Endodermal cell (in vitro differentiated cells): ENCODE results near the gene COL26A1. TPM values are rescaled to one million over a fixed set of nuclear protein-coding genes. Genes with fewer than 3 reads are reported as not detected.

Experiments used
- DNase-seq: peaks from one replicate; pipeline ENCODE4 v3.0.0-alpha.2; 2017
- H3K27ac ChIP-seq: 2 replicates; pipeline ENCODE4 v1.5.1; 2013; ENCODE audit warnings: mild to moderate bottlenecking, low read depth, low read length, moderate library complexity
- H3K27me3 ChIP-seq: 2 replicates; pipeline ENCODE4 v1.6.1; 2013; ENCODE audit warnings: mild to moderate bottlenecking, low read length, moderate library complexity; ENCODE audit not compliant: insufficient read depth, control insufficient read depth, poor library complexity, severe bottlenecking
- H3K36me3 ChIP-seq: 2 replicates; pipeline ENCODE4 v1.7.0; 2013; ENCODE audit warnings: mild to moderate bottlenecking, low read length, moderate library complexity; ENCODE audit not compliant: control insufficient read depth, insufficient read depth
- H3K4me1 ChIP-seq: one replicate; pipeline ENCODE4 v1.7.0; 2013; ENCODE audit warnings: low read length; ENCODE audit not compliant: control insufficient read depth, insufficient read depth
- H3K4me3 ChIP-seq: 2 replicates; pipeline ENCODE4 v1.5.1; 2013; ENCODE audit warnings: mild to moderate bottlenecking, low read length, moderate library complexity
- H3K9ac ChIP-seq: 2 replicates; pipeline ENCODE4 v1.6.1; 2013; ENCODE audit warnings: mild to moderate bottlenecking, low read length, moderate library complexity; ENCODE audit not compliant: poor library complexity, severe bottlenecking; ENCODE audit errors: extremely low read depth
- H3K9me3 ChIP-seq: 2 replicates; pipeline ENCODE4 v1.6.1; 2013; ENCODE audit warnings: mild to moderate bottlenecking, low read length, moderate library complexity; ENCODE audit not compliant: control insufficient read depth
- H3K27ac Mint-ChIP-seq: 2 replicates; pipeline ENCODE4 v1.8.0; 2020; ENCODE audit warnings: mixed read lengths
- H3K27me3 Mint-ChIP-seq: 2 replicates; pipeline ENCODE4 v1.8.0; 2021; ENCODE audit warnings: mild to moderate bottlenecking, mixed read lengths; ENCODE audit not compliant: insufficient read depth
- H3K36me3 Mint-ChIP-seq: 2 replicates; pipeline ENCODE4 v1.8.0; 2020; ENCODE audit warnings: low read depth, mixed read lengths
- H3K4me1 Mint-ChIP-seq: 2 replicates; pipeline ENCODE4 v1.8.0; 2020; ENCODE audit warnings: mixed read lengths
- H3K4me3 Mint-ChIP-seq: 2 replicates; pipeline ENCODE4 v1.8.0; 2020; ENCODE audit warnings: mild to moderate bottlenecking, moderate library complexity, mixed read lengths
- H3K9me3 Mint-ChIP-seq: 2 replicates; pipeline ENCODE4 v1.8.0; 2020; ENCODE audit warnings: mild to moderate bottlenecking, mixed read lengths
- WGBS, 2 experiments: methylation state at CpG; one replicate each; pipeline versions ENCODE4 v1.1.5 to v1.1.7; 2013; ENCODE audit warnings: missing lambda C conversion rate in 2 of 2, mixed read lengths in 1 of 2; ENCODE audit not compliant: insufficient coverage in 1 of 2, insufficient read length in 1 of 2; 5-methylcytosine and 5-hydroxymethylcytosine counted together
- total RNA-seq, 2 donors: library from RNA; stranded (reverse); fragmentation: NEBNext Ultra II Directional in 1 of 2; extraction: Animal tissue kit (Norgen Biotek cat#: 25700) in 1 of 2; gene quantifications; 2 replicates in 1 of 2; 3 replicates in 1 of 2; pipeline ENCODE4 v1.2.1, GENCODE V29; 2021
- TF ChIP-seq, protein P1 (sequence below): fragments of 200-600 bp; sonication (generic); conservative IDR thresholded peaks from 2 replicates; pipeline ENCODE4 v1.5.0; 2021; ENCODE audit warnings: antibody characterized with exemption, mild to moderate bottlenecking

The COL26A1 gene
- total RNA-seq, 2 donors from 2014 or later, result 41.2 to 47.0 TPM

GRCh38 chr7:101382937-101383336, 20.3 kb downstream of the COL26A1 start:
- Histone ChIP-seq H3K9ac (no peak overlapping the region), H3K27ac (no peak overlapping the region), H3K36me3 (peaks cover 6% of the 10 kb centered on the region), H3K4me1 (peaks cover 5% of the 10 kb centered on the region), H3K9me3 (peaks cover 18% of the 10 kb centered on the region), H3K4me3 (no peak overlapping the region), H3K27me3 (no peaks in the 10 kb centered on the region)
- H3K27ac Mint-ChIP-seq, result no peak overlapping the region
- H3K27me3 Mint-ChIP-seq, result no peaks in the 10 kb centered on the region
- peaks cover 32% of the 10 kb centered on the region for H3K36me3 Mint-ChIP-seq
- H3K4me3 Mint-ChIP-seq, result no peak overlapping the region
- H3K9me3 Mint-ChIP-seq, result peaks cover 18% of the 10 kb centered on the region
- TF ChIP-seq, protein P1, sequence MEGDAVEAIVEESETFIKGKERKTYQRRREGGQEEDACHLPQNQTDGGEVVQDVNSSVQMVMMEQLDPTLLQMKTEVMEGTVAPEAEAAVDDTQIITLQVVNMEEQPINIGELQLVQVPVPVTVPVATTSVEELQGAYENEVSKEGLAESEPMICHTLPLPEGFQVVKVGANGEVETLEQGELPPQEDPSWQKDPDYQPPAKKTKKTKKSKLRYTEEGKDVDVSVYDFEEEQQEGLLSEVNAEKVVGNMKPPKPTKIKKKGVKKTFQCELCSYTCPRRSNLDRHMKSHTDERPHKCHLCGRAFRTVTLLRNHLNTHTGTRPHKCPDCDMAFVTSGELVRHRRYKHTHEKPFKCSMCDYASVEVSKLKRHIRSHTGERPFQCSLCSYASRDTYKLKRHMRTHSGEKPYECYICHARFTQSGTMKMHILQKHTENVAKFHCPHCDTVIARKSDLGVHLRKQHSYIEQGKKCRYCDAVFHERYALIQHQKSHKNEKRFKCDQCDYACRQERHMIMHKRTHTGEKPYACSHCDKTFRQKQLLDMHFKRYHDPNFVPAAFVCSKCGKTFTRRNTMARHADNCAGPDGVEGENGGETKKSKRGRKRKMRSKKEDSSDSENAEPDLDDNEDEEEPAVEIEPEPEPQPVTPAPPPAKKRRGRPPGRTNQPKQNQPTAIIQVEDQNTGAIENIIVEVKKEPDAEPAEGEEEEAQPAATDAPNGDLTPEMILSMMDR, result no peak
- peaks cover 7% of the 10 kb centered on the region for H3K4me1 Mint-ChIP-seq
- 91 to 94% methylated on average over 1 to 2 of the region's 2 CpGs for WGBS, 2 experiments
- DNase-seq, result no peak

GRCh38 chr7:101386177-101386557, 23.5 kb downstream of the COL26A1 start:
- Mint-ChIP-seq H3K36me3 (peaks cover 9% of the 10 kb centered on the region), H3K4me1 (peaks cover 3% of the 10 kb centered on the region), H3K27ac (no peak overlapping the region), H3K27me3 (no peaks in the 10 kb centered on the region), H3K9me3 (peaks cover 10% of the 10 kb centered on the region), H3K4me3 (no peak overlapping the region)
- no peak for DNase-seq
- H3K4me3 ChIP-seq, result no peak overlapping the region
- H3K9ac ChIP-seq, result no peak overlapping the region
- H3K36me3 ChIP-seq, result no peaks in the 10 kb centered on the region
- peak overlapping the region; percentile 80 for H3K27ac ChIP-seq
- 96 to 100% methylated on average over 5 to 8 of the region's 8 CpGs for WGBS, 2 experiments
- TF ChIP-seq, protein P1, result no peak
- no peaks in the 10 kb centered on the region for H3K4me1 ChIP-seq
- peaks cover 10% of the 10 kb centered on the region for H3K9me3 ChIP-seq
- no peaks in the 10 kb centered on the region for H3K27me3 ChIP-seq

GRCh38 chr7:101386558-101387231, 24.0 kb downstream of the COL26A1 start:
- WGBS, 2 experiments, result 78 to 79% methylated on average over 19 to 21 of the region's 21 CpGs
- Mint-ChIP-seq H3K4me1 (peaks cover 3% of the 10 kb centered on the region), H3K9me3 (peaks cover 5% of the 10 kb centered on the region), H3K27ac (peak overlapping the region; percentile 42), H3K36me3 (peaks cover 4% of the 10 kb centered on the region), H3K4me3 (no peak overlapping the region), H3K27me3 (no peaks in the 10 kb centered on the region)
- Histone ChIP-seq H3K36me3 (no peaks in the 10 kb centered on the region), H3K27ac (peak overlapping the region; percentile 80), H3K4me3 (no peak overlapping the region), H3K9ac (no peak overlapping the region), H3K9me3 (peaks cover 5% of the 10 kb centered on the region), H3K27me3 (no peaks in the 10 kb centered on the region), H3K4me1 (no peaks in the 10 kb centered on the region)
- TF ChIP-seq, protein P1, result no peak
- peak; percentile 65 for DNase-seq
